Spinal cord (tissue), 10 donors: ENCODE data around the gene USP51. TPM values are rescaled to one million over a fixed set of nuclear protein-coding genes. Genes with fewer than 3 reads are reported as not detected.
A peak's percentile ranks its signal among the peaks of the same experiment; 100 is the strongest.
"Not testable (repeated sequence)": the region's sequence is repeated elsewhere in the genome, so short reads cannot be mapped to it uniquely, and the experiment has no call there.

Experiments used
- DNase-seq, 6 donors: peaks; one replicate each; pipeline versions ENCODE4 v3.0.0 to v3.0.0-alpha.2; 2013 to 2015; ENCODE audit warnings: low spot score in 6 of 6, low read depth in 4 of 6
- H3K27ac ChIP-seq: one replicate; pipeline ENCODE4 v1.5.1; 2013; ENCODE audit warnings: low read depth, low read length, control low read depth
- H3K27me3 ChIP-seq: one replicate; pipeline ENCODE4 v1.6.1; 2013; ENCODE audit warnings: low read length; ENCODE audit not compliant: control insufficient read depth, insufficient read depth
- H3K36me3 ChIP-seq: one replicate; pipeline ENCODE4 v1.6.1; 2013; ENCODE audit warnings: low read length; ENCODE audit not compliant: control insufficient read depth, insufficient read depth
- H3K4me1 ChIP-seq: one replicate; pipeline ENCODE4 v1.6.1; 2013; ENCODE audit warnings: low read length; ENCODE audit not compliant: control insufficient read depth, insufficient read depth
- H3K4me3 ChIP-seq: one replicate; pipeline ENCODE4 v1.5.1; 2013; ENCODE audit warnings: low read depth, low read length, control low read depth
- H3K9me3 ChIP-seq: one replicate; pipeline ENCODE4 v1.6.1; 2013; ENCODE audit warnings: low read length; ENCODE audit not compliant: control insufficient read depth, insufficient read depth
- WGBS: methylation state at CpG from one replicate; pipeline ENCODE4 v1.1.5; 2013; ENCODE audit warnings: missing lambda C conversion rate; ENCODE audit not compliant: insufficient coverage; 5-methylcytosine and 5-hydroxymethylcytosine counted together
- polyA plus RNA-seq, 2 donors: library from polyadenylated mRNA; unstranded; fragments of 120-200 nt; gene quantifications; one replicate each; pipeline ENCODE4 v1.2.1, GENCODE V29; 2013; ENCODE audit not compliant: insufficient read length in 2 of 2
- total RNA-seq, 2 donors: library from RNA; depleted of rRNA in 1 of 2; stranded (reverse); fragments of 120-200 nt in 1 of 2; fragments of >200 nt in 1 of 2; gene quantifications; one replicate each; pipeline versions ENCODE4 v1.2.3 to v1.2.4, GENCODE V29; 2013 to 2014
- donor health status: healthy.

Gene USP51
- total and polyA plus RNA-seq, 4 donors = 4.3 to 12.0 (median 7.5) TPM

GRCh38 chrX:55507699-55508098, 18.1 kb upstream of the USP51 start:
- not testable (repeated sequence) for H3K36me3 ChIP-seq, H3K4me1 ChIP-seq, H3K27me3 ChIP-seq, H3K9me3 ChIP-seq, H3K27ac ChIP-seq, DNase-seq, H3K4me3 ChIP-seq
- WGBS = no CpG with 5 or more reads among the region's 5 CpGs

DNA sequence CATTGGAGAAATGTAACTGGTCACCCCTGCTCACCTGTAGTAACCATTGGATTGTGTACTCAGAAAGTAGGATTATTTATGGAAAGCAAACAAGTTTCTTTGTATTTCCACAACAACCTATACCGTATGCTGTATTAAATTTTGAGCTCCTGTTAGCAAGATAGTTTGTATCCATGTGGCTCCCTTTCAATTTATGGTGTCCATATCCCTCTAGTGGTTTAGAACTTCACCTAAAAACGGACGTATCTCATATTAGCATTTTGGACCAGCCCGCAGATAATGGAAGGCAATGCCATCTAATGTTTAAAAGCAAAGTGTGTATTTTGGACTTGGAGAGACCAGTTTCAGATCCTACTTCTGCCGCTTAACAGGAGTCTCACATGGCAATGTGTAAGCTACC, 17.4 kb upstream of the USP51 start:
- not testable (repeated sequence) for DNase-seq, H3K4me1 ChIP-seq, H3K27ac ChIP-seq, H3K36me3 ChIP-seq, H3K27me3 ChIP-seq, H3K4me3 ChIP-seq, H3K9me3 ChIP-seq
- WGBS = no CpG with 5 or more reads among the region's 5 CpGs

- no peak overlapping the region for H3K27ac ChIP-seq
- WGBS = 0% methylated on average over 1 of the region's 4 CpGs
Observed at GRCh38 chrX:55490974-55491373, 1.3 kb upstream of the USP51 start.

GRCh38 chrX:55490121-55490520, 473 bp upstream of the USP51 start:
- Histone ChIP-seq H3K9me3 (no peaks in the 10 kb centered on the region), H3K27me3 (no peaks in the 10 kb centered on the region), H3K4me1 (no peaks in the 10 kb centered on the region), H3K4me3 (peak overlapping the region; percentile 62), H3K36me3 (no peaks in the 10 kb centered on the region), H3K27ac (peak overlapping the region; percentile 94)
- no peak for DNase-seq
- WGBS = 38% methylated on average over 1 of the region's 4 CpGs

More at GRCh38 chrX:55490974-55491373, 1.3 kb upstream of the USP51 start:
- H3K9me3 ChIP-seq = no peaks in the 10 kb centered on the region
- no peaks in the 10 kb centered on the region for H3K4me1 ChIP-seq
- peak in 1 of 6 donors; percentile 2 for DNase-seq
- H3K4me3 ChIP-seq = no peak overlapping the region
- H3K27me3 ChIP-seq = no peaks in the 10 kb centered on the region
- no peaks in the 10 kb centered on the region for H3K36me3 ChIP-seq

DNA sequence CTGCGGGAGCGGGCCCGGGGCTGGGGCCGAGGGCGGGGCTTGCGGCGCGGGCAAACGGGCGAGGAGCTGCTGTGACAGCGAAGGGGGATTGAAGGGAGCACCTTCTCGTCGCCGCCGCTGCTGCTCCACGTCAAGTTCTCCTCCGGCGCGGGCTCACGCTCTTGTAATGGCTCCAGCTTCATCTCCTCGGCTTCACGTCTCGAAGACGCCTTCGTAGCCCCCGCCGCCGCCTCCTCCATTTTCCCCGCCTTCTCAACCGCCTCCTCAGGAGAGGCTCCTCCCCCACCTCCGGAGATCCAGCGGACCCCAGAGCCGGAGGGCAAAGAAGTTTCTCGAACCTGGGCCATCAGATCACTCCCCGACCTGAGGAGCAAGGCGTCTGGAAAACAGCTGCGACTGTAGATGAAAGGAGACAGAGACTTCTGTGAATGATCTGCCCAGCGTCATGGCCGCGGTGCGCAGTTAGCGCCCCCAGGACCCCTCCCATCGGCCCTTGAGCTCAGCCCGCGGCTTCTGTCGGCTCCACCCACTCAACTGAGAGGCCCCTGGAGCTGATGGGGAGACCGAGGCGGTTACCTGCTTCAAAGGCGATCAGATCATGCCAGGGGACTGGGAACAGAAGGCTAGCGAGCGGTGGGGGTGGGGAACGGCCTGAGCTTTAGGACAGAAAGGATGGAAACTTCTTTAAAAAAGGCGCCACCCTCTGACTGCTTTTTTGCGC, 895 bp downstream of the USP51 start:
- H3K9me3 ChIP-seq = no peaks in the 10 kb centered on the region
- peak in 4 of 6 donors; percentile 64 to 90 (median 76) for DNase-seq
- 24% methylated on average over 46 of the region's 54 CpGs for WGBS

GRCh38 chrX:55488006-55488592, 1.5 kb downstream of the USP51 start:
- Histone ChIP-seq H3K4me1 (no peaks in the 10 kb centered on the region), H3K27me3 (no peaks in the 10 kb centered on the region), H3K36me3 (no peaks in the 10 kb centered on the region), H3K9me3 (no peaks in the 10 kb centered on the region), H3K27ac (peak overlapping the region; percentile 94), H3K4me3 (peak overlapping the region; percentile 37)
- peak in 1 of 6 donors; percentile 54 for DNase-seq
- WGBS = 37% methylated on average over 8 of the region's 23 CpGs

More for the DNA sequence above, 895 bp downstream of the USP51 start:
- Histone ChIP-seq H3K4me3 (peak overlapping the region; percentile 62), H3K27me3 (no peaks in the 10 kb centered on the region), H3K4me1 (no peaks in the 10 kb centered on the region), H3K27ac (peak overlapping the region; percentile 94), H3K36me3 (no peaks in the 10 kb centered on the region)

DNA sequence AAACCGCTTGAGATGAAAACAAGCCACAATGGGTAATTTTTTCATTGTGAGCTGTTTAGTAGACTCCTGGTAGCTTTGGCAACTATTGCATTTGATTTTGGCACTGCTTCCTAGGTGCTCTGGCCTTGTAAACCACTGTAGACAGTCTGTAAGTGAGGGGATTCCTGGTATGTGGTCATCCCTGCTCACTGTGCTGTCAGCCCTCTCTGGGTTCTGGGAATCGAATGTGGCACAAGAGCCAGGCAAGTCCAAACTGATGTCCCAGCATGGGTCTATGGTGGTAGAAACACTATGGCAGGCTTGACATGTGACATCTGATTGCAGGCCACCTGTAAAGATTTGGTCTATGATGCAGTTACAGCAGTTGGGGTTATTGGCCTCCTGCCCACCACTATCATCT, 2.5 kb downstream of the USP51 start:
- 29% methylated on average over 1 of the region's 2 CpGs for WGBS
- Histone ChIP-seq H3K4me1 (no peaks in the 10 kb centered on the region), H3K4me3 (no peak overlapping the region), H3K27ac (no peak overlapping the region), H3K27me3 (no peaks in the 10 kb centered on the region), H3K9me3 (no peaks in the 10 kb centered on the region), H3K36me3 (no peaks in the 10 kb centered on the region)
- no peak for DNase-seq

DNA sequence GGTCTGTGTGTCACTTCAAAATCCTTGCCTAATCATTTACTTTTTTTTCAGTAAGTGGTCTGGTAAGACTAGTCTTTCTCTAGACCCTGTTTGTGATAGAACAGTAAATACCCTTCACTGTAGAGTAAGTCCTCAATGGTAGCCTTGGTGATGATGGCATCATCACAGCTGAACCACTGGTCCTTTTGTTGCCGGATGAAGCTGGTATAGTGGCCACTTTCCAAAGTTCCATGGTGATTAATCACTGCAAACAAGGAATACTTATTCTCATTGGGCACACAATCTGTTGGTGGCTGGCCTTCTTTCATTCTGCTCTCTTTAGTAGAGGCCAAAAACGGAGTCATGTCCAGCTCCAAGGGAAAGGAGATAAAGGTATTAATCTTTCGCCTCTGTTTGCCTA, 2.9 kb downstream of the USP51 start:
- Histone ChIP-seq H3K4me3 (no peak overlapping the region), H3K36me3 (no peaks in the 10 kb centered on the region), H3K27me3 (no peaks in the 10 kb centered on the region), H3K27ac (no peak overlapping the region), H3K4me1 (no peaks in the 10 kb centered on the region), H3K9me3 (no peaks in the 10 kb centered on the region)
- peak in 3 of 6 donors; percentile 61 to 86 (median 79) for DNase-seq
- WGBS = 56% methylated on average over 2 of the region's 3 CpGs

GRCh38 chrX:55484948-55485347, 4.7 kb downstream of the USP51 start:
- H3K4me1 ChIP-seq = no peaks in the 10 kb centered on the region
- no peaks in the 10 kb centered on the region for H3K36me3 ChIP-seq
- no peaks in the 10 kb centered on the region for H3K9me3 ChIP-seq
- DNase-seq = no peak
- no peak overlapping the region for H3K27ac ChIP-seq
- H3K27me3 ChIP-seq = no peaks in the 10 kb centered on the region
- no peak overlapping the region for H3K4me3 ChIP-seq
